Effector CD8-positive, alpha-beta T cell (primary cell): Measurements from ENCODE around the gene CALR3.
"Not testable (repeated sequence)": the region's sequence is repeated elsewhere in the genome, so short reads cannot be mapped to it uniquely, and the experiment has no call there.

Experiments used
- DNase-seq: peaks from one replicate; lab custom pipeline; 2025; lab: John Stamatoyannopoulos, UW

The CALR3 gene

GRCh38 chr19:16457195-16457953, 38.6 kb downstream of the CALR3 start:
- DNase-seq, result no peak

DNA sequence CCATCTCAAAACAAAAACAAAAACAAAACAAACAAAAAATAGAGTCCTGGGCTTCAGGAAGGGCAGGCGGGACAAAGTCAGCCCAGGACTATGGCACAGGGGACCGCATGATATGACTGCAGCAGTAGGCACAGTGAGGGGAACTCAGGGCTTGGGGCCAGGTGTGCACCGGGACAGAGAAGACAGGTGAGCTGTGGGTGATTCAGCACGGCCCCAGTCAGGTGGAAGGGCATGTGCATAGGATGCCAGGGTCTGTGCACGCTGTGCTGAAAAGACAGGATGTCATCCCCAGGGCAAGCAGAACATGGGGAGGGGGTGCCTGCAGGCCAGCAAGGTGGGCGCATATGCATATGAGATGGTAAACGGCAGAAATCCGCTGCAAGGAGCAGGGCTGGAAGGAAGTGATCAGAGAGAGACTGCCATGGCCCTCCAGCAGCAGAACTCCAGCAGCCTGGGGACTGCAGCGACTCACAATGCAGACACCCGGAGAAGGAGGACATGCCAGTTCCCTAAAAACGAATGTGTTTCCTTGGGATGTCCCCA, 39.2 kb downstream of the CALR3 start:
- no peak for DNase-seq

GRCh38 chr19:16455489-16455888, 40.5 kb downstream of the CALR3 start:
- no peak for DNase-seq

DNA sequence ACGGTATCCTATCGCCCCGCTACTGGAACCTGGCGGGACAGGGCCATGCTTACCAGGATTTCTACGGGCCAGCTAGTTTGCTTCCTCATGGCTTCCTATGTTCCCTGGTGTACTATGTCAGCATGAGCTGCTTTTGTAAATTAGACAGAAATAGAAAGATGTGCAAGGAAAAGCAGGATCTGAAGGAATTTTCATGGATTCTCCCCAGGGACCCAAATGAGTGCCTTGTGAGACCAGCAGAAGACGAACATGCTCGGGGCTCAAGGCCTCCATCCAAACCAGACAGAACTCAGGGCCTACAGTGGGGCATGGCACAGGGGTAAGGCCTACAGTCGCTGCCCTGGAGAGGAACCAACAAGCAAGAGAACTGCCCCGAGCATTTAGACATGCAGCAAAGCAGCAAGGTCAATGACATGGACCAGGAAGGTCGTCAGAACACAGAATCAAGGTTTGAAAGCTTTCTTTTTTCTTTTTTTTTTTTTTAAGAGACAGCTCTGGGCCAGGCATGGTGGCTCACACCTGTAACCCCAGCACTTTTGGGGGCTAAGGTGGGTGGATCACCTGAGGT, 41.5 kb downstream of the CALR3 start:
- DNase-seq, result no peak

DNA sequence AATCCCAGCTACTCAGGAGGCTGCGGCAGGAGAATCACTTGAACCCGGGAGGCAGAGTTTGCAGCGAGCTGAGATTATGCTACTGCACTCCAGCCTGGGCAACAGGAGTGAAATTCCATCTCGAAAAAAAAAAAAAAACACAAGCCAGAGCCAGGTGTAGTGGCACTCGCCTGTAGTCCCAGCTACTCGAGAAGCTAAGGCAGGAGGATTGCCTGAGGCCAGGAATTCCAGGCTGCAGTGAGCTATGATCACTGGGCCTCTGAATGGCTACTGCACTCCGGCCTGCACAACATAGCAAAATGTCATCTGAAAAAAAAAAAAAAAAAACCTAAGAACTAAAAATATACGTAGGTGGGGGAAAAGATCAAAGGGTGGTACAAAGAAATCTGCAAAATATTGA, 43.6 kb downstream of the CALR3 start:
- no peak for DNase-seq

DNA sequence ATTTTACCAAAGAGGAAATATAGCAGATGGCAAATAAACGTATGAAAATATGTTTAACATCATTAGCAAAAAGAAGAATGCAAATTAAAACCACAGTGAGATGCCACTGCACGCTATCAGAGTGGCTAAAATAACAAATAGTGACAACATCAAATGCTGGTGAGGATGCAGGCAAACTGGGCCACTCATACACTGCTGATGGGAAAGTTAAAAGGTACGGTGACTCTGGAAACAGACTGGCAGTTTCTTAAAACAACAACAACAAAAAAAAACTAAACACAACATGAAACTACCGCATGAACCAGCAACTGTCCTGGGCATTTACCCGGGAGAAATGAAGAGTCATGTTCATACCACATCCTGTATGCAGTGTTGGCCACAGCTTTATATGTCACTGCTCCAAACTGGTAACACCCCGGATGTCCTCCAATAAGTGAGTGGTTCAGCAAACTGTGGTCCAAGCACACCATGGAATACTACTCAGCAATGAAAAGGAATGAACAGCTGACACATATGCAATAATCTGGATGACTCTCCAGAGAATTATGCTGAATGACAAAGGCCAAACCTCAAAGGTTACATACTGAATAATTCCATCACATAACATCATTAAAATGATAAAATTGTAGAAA, 46.5 kb downstream of the CALR3 start:
- DNase-seq, result no peak

GRCh38 chr19:16448872-16449271, 47.1 kb downstream of the CALR3 start:
- not testable (repeated sequence) for DNase-seq

DNA sequence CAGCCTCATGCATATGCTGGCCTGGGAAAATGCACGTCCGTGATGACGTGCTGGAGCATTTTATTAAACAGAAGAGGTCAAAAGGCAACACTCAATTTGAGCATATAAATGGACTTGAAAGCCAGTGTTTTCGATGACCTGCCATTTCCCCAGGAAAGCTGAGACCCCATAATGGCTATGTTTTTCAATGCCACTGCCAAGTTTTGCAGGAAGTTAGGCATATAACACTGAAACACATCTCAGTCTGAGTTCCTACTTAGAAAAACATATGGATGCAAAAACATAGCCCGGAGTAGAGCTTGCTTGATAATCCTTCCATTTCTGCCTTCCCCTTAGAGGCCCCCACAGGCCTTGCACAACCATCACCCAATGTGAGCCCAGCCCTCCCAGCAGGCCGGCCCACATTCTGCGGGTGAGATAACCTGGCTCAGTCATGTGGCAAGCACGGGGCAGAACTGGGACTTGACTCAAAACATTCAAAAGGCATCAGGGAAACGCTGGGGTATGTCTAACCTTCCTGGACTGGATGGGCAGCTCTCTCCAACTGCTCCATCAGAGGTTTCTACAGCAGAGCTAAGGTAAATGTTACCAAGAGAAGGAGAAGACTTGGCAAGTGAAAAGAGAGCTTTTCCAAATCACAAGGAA, 49.1 kb downstream of the CALR3 start:
- DNase-seq, result no peak

GRCh38 chr19:16446108-16446723, 49.8 kb downstream of the CALR3 start:
- no peak for DNase-seq

DNA sequence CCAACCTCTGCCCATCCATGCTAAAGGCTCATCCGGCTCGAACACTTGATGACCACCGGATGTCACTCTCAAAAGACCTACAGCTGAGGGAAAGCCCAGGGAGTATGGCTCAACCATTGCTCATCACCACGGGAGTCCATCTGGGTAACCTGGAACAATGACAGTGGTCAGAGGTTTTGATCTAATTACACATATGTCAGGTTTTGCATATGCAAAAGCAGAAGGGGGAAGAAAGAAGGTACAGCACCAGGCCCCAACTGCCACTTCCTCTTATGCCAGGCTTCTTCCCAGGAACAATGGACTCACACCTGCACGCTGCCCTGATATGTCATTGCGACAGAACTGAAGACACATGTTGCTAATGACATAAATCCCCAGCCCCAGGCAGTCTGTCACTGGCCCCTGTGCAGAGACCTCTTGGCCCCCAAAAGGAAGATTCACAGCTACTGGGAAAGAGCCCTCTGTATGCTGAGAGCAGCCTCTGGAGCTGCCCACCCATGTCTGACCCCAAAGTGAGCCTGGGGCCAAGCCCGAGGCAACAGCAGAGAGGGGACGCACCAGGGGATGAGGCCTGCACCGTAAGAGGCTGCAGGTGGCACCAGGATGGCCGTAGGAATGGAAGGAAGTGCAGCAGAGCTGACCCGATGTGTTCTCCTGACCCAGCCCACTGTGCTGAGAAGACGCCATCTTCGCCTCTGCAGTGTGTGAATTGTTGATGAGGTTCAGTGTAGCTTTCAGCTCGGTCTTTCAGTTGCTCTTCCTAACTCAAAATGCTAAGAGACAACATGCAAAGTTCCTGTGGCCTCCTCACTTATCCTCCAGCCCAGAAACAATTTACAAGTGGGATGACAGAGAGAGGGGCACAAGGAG, 50.5 kb downstream of the CALR3 start:
- DNase-seq, result no peak

GRCh38 chr19:16444269-16444600, 51.7 kb downstream of the CALR3 start:
- DNase-seq, result no peak

DNA sequence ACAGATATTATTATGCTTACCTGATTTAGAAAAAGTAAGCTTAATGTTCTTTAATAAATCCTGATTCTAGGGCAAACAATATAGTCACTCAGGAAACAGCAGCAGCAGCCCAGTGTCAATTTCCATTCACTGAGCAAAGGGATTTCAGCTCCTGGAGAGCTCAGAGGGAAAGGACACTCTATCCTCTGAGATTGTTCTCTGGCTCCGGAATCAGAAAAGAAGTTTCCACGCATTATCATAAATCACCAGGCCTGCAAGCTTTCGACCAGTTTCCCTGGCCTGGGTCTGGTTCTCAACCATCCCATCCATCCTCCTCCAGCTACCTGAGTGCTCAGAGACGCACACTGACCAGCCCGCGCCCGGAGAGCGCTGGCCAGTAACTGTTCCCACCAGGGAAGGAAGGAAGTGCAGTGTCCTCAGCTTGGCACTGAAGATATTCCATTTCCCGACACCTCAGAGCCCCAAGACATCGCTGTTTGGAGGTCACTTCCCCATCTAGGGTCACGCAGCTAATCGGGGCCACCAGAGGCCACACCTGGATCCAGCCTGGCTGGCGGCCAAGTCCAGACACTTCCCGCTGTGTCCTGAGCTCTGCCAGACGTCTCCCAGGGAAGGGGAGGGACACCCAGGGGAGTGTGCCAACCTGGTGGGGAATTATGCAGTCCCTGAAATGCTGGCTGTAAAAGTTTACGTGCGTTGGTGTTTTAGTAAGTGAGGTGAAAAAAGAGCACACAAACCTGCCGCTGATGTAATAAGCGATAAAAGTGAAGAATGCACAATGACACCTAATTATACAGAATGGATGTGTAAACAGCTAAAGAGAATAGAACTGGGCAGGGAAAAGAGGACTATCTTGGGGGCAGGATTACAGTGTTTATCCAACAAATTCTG, 53.3 kb downstream of the CALR3 start:
- no peak for DNase-seq

DNA sequence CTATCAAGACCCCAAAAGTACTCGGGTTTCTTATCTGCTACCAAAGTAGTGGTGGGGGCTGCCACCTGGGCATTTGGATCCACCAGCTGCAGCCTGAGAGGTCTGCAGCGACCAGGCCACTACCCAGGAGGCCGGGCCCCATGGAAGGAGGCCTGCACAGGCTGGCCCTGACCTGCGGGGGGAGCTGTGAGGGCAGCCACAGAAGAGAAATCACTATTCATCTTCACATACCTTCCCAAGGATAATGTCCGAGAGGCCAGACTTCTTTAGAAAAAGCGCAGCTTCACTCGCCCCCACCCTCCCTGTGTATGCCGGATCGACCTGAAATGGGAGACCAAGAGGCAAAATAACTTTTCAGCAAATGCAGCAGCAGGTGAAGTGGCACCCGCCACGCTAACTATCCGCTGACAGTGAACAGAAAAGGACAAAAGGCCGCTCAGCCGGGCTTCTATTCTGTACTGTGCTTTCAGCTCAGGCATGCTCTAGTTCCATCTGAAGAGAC, 54.3 kb downstream of the CALR3 start:
- DNase-seq, result no peak

DNA sequence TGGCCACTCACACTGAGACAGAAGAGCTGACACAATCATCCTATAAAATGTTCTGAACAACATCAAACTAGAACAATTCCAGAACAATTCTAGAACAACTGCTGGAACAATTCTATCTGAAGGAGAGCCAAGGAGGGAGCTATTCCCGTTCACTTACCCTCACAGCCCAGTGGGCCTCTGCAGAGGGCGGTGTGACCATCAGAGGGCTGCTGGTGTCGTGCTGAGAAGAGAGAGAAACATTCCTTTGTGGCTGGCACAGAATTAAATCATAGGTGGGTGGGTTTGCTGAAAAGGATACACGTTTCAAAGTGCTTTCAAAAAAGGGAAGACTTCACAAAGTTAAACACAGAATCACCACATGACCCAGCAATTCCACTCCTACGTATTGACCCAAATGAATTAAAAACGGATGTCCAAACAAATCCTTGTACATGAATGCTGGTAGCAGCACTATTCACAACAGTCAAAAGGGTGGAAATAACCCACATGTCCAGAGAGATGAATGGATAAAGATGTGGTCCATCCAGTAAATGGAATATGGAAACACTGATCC, 59.1 kb downstream of the CALR3 start:
- no peak for DNase-seq

DNA sequence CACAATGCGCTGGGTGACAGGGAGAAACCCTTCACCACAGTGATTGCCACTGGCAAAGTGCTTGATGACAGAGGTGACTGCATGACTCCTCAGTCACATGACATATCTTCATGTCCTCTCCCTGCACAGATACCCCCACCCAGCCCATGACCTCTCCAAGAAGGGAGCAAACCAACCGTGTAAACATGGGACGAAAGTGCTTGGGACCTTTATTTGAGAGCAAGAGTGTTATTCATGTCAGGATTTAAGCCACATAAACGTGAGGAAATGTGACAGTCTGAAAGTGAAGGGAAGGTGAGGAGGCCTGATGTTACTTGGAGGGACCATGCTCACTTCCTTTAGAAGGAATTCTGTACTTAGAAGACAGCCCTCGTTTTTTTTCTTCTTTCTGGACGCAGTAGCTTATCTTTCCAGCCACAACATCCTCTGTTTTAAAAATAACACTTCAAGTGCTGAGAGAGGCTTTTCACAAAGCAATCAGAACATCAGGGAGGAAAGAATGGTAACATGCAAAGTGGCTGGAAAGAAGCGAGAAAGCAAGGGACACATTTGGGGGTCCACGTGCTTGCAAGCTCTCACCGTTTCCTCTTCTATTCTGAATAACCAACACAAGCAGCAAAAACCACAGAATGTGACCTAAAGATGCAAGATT, 59.8 kb downstream of the CALR3 start:
- no peak for DNase-seq

DNA sequence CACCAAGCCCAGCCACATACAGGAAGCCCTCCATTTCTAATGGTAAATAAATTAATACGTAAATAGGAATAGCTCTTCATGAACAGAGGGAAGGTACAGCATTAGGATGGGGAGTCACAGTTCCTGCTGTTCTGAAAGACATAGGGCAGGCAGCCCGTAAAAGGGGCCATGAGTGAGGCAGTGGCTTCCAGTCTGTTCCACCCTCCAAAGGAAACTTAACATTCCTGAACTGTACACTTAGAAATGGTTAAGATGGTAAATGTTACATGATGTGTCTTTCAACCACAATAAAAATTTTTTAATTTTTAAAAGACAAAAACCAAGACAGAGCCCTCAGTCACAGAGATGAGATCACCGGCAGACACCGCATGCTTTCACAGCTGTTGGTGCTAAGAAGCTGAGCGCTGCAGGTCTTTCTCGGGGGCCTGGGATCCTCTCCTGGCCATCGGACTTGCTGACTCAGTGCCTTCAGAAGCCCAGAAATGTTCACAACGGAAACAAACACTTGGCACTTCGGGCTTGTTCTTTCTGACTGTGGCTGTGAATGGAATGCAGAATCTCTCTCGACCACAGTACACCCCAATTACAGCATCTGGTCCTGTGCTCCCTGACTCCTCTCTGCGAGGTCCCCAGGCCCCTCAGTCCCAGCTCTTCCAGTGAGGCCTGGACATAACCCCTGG, 60.6 kb downstream of the CALR3 start:
- DNase-seq, result no peak

DNA sequence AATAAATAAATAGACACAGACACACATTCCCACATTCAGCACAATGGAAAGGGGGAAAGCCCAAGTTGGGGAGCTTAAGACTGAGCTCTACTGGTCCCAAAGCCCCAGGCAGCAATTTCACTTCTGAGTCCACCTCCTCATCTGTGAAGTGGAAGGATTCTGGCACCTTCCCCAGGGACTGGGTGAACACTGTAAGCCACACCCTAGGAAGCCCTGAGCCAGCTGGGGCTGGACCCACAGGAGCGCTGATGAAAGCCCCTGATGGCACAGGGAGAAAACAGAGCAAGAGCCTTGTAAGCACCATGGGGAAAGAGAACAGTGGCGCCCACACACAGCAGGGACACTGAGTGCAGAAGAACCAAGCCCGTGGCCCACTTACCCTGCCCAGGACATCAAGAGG, 62.0 kb downstream of the CALR3 start:
- DNase-seq, result no peak

- DNase-seq, result no peak
These were observed 66.2 kb downstream of the CALR3 start for GRCh38 chr19:16429759-16430091.
